ENCODE results near the gene ROCK1. TPM values are rescaled to one million over a fixed set of nuclear protein-coding genes. Genes with fewer than 3 reads are reported as not detected.
"Not testable (repeated sequence)": the region's sequence is repeated elsewhere in the genome, so short reads cannot be mapped to it uniquely, and the experiment has no call there.

The ROCK1 gene
- total RNA-seq, 2 donors from 2014 or later, result 27.7 to 43.1 TPM

DNA sequence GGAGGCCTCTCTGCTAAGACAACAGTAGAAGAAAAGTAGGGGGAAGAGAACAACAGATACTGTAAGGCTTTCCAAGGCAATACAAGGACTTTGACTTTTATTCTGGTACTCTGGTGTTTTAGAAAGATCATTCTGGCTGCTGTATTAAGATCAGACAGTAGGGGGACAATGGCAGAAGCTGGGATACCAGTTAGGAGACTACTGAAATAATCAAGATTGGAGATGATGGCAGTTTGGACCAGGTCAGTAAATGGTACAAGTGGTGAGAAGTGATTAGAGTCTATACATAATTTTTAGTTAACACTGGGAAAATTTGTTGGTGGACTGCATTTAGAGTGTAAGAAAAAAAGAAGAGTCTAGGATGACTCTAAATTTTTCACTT is 139.7 kb downstream of the ROCK1 start:
- no peaks in the 10 kb centered on the region for H3K9me3 ChIP-seq
- TF ChIP-seq, protein P1, sequence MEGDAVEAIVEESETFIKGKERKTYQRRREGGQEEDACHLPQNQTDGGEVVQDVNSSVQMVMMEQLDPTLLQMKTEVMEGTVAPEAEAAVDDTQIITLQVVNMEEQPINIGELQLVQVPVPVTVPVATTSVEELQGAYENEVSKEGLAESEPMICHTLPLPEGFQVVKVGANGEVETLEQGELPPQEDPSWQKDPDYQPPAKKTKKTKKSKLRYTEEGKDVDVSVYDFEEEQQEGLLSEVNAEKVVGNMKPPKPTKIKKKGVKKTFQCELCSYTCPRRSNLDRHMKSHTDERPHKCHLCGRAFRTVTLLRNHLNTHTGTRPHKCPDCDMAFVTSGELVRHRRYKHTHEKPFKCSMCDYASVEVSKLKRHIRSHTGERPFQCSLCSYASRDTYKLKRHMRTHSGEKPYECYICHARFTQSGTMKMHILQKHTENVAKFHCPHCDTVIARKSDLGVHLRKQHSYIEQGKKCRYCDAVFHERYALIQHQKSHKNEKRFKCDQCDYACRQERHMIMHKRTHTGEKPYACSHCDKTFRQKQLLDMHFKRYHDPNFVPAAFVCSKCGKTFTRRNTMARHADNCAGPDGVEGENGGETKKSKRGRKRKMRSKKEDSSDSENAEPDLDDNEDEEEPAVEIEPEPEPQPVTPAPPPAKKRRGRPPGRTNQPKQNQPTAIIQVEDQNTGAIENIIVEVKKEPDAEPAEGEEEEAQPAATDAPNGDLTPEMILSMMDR (IDR thresholded peaks at IDR 0.05), result peak in 6 of 7 experiments; percentile 21 to 42 (median 25)
- no peak for TF ChIP-seq POLR2A (IDR thresholded peaks at IDR 0.05)
- H3K27me3 ChIP-seq, result no peaks in the 10 kb centered on the region
- H3K4me3 ChIP-seq, result no peak overlapping the region
- intact Hi-C loops (cut with DNase I), result no loop called here
- peaks cover 5% of the 10 kb centered on the region for H3K4me1 ChIP-seq
- peaks cover 12 to 18% of the 10 kb centered on the region in 2 donors for H3K36me3 ChIP-seq (replicated peaks in 1 of 2; ENCODE audit: insufficient read depth in 1 of 2, low read depth in 2 of 2)
- no peak for DNase-seq
- ATAC-seq, result no peak
- H3K27ac ChIP-seq, result no peak overlapping the region

DNA sequence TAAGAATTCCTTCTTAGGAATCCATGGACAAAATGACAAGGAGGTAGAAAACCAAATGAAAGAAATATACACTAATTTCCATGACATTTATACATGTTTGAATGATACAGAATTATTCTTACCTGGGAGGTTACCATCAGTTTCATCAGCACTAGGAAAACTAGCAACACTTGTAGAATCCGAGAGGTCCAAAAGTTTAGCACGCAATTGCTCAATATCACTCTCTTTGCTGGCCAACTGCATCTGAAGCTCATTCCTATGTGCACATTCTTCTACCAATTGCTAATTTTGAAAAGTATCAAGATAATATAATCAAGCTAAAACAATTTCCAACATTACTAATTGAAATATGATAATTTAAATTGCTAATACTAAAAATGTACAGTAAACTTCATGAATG is 144.8 kb downstream of the ROCK1 start:
- 89 to 98% methylated on average over 2 of the region's 2 CpGs for WGBS, 2 donors

DNA sequence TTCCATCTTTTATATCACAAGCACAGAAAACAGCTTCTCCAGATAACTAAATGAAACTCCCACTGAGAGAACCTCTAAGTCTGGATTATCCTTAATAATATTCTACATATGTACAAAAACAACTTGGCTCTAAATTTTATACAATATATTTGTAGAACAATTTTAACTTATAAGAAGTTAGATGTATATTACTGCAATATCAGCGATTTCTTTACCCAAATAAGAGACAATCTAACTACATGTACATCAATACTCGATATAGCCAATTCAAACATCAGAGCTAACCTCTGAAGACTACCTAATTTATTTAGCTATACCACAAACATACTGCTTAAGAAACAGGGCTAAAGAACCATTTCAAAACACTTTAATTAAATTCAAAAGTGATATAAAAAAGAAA is 148.6 kb downstream of the ROCK1 start:
- ATAC-seq, result no peak
- intact Hi-C loops (cut with DNase I), result no loop called here
- WGBS, 2 donors, result 90 to 94% methylated on average over 2 of the region's 2 CpGs

More for the DNA sequence above, 144.8 kb downstream of the ROCK1 start:
- Histone ChIP-seq H3K4me3 (no peak overlapping the region), H3K27me3 (no peaks in the 10 kb centered on the region), H3K27ac (no peak overlapping the region), H3K36me3 (replicated peaks in 1 of 2; ENCODE audit: insufficient read depth in 1 of 2, low read depth in 2 of 2) (peaks cover 12 to 13% of the 10 kb centered on the region in 2 donors), H3K9me3 (no peaks in the 10 kb centered on the region), H3K4me1 (peaks cover 5% of the 10 kb centered on the region)
- intact Hi-C loops (cut with DNase I), result no loop called here
- no peak for TF ChIP-seq POLR2A (IDR thresholded peaks at IDR 0.05)
- TF ChIP-seq, protein P1 (IDR thresholded peaks at IDR 0.05), result no peak
- DNase-seq (no peak), ATAC-seq (no peak)

DNA sequence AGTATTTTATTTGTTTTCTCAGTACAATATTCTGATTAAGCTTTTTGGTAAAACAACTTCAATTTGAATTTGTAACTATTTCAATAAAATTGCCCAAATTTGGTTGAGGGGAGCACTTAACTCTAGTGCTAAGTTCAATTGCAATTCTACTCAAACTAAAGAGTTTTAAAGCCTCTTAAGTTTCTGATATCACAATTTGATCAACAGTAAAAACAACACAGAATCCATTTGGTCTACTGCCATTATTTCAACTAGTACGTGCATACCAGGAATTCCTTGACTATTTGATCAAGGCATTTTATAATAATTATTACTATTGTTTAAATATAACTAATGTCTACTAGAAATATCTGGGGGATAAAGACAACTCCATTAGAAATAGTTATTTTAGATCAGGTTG is 150.9 kb downstream of the ROCK1 start:
- no peaks in the 10 kb centered on the region for H3K4me1 ChIP-seq
- no peaks in the 10 kb centered on the region for H3K27me3 ChIP-seq
- 38 to 48% methylated on average over 1 of the region's 1 CpG for WGBS, 2 donors
- no peak for ATAC-seq
- H3K9me3 ChIP-seq, result no peaks in the 10 kb centered on the region
- intact Hi-C loops (cut with DNase I), result no loop called here
- no peaks in the 10 kb centered on the region for H3K36me3 ChIP-seq (replicated peaks in 1 of 2; ENCODE audit: insufficient read depth in 1 of 2, low read depth in 2 of 2)
- DNase-seq, result no peak
- TF ChIP-seq POLR2A (IDR thresholded peaks at IDR 0.05), result no peak
- TF ChIP-seq, protein P1 (IDR thresholded peaks at IDR 0.05), result no peak
- no peak overlapping the region for H3K27ac ChIP-seq
- H3K4me3 ChIP-seq, result no peak overlapping the region

More for the DNA sequence above, 148.6 kb downstream of the ROCK1 start:
- no peak for TF ChIP-seq POLR2A (IDR thresholded peaks at IDR 0.05)
- H3K27ac ChIP-seq, result no peak overlapping the region
- peaks cover under 1 to 4% of the 10 kb centered on the region in 2 donors for H3K36me3 ChIP-seq (replicated peaks in 1 of 2; ENCODE audit: insufficient read depth in 1 of 2, low read depth in 2 of 2)
- no peaks in the 10 kb centered on the region for H3K27me3 ChIP-seq
- no peaks in the 10 kb centered on the region for H3K9me3 ChIP-seq
- no peak overlapping the region for H3K4me3 ChIP-seq
- DNase-seq, result no peak
- H3K4me1 ChIP-seq, result no peaks in the 10 kb centered on the region

DNA sequence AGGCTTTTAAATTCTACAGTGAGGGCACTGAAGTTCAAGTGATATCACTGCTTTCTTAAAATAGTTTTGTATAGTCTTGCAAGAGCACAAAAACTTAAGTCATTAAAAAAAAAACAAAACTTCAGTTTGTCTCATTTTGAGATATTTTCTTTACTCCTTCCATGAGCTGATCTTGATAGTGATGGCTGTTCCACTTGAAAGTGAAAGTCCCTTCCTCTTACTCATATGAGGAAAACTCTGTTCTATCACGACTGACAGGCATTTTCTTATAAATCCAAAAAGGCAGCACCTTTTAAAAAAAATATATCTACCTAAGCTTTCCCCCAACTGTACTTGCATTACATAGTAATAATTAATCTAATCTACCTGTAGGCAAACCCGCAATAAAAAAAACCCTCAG is 160.8 kb downstream of the ROCK1 start:
- intact Hi-C loops (cut with DNase I); H3K27me3 ChIP-seq; H3K36me3 ChIP-seq (replicated peaks in 1 of 2; ENCODE audit: insufficient read depth in 1 of 2, low read depth in 2 of 2); DNase-seq; H3K4me1 ChIP-seq; H3K27ac ChIP-seq; H3K4me3 ChIP-seq; H3K9me3 ChIP-seq; ATAC-seq: not testable (repeated sequence)
- WGBS, 2 donors, result 71 to 86% methylated on average over 2 of the region's 2 CpGs

Small RNA genes lying within 50 kb of the gene (small RNA-seq; reads per million reads assigned to genes)
- gene RNU6-120P, result not detected

Other genes with a start within 250 kb of the ROCK1 start
- gene GREB1L, start 130.4 kb upstream of the ROCK1 start, total RNA-seq, result 1 to 10 TPM in 1 of 2 donors, under 1 TPM in 1; 0.52 to 3.0 TPM

Measured in body of pancreas (tissue), 4 donors.